AG04449 (cell line): Measurements from ENCODE around the gene INTS11.

Experiments
- CTCF ChIA-PET: fragments of 350-600 bp; formaldehyde crosslinking; extraction: SDS; loops from one replicate; lab custom pipeline; 2021; ENCODE audit warnings: antibody characterized with exemption; lab: Yijun Ruan, JAX
- POLR2A ChIA-PET: fragments of 400-600, 350-600 bp; formaldehyde crosslinking; extraction: SDS; loops from one replicate; lab custom pipeline; 2020; ENCODE audit warnings: antibody characterized with exemption, inconsistent platforms; lab: Yijun Ruan, JAX
- DNase-seq: peaks from one replicate; pipeline ENCODE4 v3.0.0-alpha.2; 2010; ENCODE audit warnings: low read depth, low spot score
- H3K4me3 ChIP-seq: 2 replicates; pipeline ENCODE4 v1.5.1; 2011; ENCODE audit warnings: low read depth, mild to moderate bottlenecking, control low read depth, low read length
- TF ChIP-seq, protein P1 (sequence below): IDR thresholded peaks from one replicate; pipeline ENCODE4 v1.5.1; 2011; ENCODE audit warnings: mild to moderate bottlenecking, moderate library complexity, low read length, control low read depth, inconsistent platforms; ENCODE audit not compliant: insufficient read depth; ENCODE audit errors: missing control alignments

Gene INTS11

DNA sequence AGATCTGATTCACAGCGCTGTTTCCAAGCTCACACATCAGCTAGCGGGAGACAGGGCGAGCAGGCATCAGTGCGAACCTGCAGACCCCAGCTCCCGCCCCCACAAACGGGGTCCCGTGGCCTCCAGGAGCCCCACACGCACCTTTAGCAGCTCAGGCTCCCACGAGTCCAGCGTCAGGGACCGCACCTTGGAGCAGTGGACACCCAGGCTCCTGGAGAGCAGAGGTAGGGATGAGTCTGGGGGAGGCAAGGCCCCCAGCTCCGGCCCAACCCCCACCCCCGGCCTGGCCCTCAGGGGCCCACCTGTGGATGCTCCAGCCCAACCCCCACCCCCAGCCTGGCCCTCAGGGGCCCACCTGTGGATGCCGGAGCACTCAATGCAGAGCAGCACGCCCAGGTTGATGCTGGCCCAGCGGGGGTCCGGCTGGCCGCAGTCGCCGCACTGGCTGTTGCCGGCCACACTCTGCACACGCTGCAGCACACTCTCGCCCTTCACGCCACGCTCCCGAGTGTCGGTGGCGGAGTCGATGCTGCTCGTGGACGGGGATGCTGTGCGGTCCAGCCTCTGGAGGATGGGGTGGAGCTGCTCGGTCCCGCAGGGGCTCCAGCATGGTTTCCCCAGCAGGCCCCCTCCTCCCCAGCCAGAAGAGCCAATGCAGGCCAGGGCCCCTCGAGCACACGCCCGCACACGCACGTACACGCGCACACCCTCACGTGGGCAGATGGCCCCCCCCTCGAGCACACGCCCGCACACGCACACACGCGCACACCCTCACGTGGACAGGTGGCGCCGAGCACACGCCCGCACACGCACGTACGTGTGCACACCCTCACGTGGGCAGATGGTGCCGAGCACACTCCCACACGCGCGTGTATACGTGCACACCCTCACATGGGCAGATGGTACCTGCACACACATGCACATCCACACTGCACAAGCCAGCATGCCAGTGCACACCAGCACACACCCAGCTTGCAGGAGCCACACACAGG, 28.1 kb downstream of the INTS11 start:
- TF ChIP-seq, protein P1, sequence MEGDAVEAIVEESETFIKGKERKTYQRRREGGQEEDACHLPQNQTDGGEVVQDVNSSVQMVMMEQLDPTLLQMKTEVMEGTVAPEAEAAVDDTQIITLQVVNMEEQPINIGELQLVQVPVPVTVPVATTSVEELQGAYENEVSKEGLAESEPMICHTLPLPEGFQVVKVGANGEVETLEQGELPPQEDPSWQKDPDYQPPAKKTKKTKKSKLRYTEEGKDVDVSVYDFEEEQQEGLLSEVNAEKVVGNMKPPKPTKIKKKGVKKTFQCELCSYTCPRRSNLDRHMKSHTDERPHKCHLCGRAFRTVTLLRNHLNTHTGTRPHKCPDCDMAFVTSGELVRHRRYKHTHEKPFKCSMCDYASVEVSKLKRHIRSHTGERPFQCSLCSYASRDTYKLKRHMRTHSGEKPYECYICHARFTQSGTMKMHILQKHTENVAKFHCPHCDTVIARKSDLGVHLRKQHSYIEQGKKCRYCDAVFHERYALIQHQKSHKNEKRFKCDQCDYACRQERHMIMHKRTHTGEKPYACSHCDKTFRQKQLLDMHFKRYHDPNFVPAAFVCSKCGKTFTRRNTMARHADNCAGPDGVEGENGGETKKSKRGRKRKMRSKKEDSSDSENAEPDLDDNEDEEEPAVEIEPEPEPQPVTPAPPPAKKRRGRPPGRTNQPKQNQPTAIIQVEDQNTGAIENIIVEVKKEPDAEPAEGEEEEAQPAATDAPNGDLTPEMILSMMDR, result no peak
- POLR2A ChIA-PET, result no interaction called here
- CTCF ChIA-PET, result interaction anchor here (0.6 to 2.1 kb wide), 2 partner anchors 13 to 174 kb away, joined by 3 to 13 read pairs; no protein-coding TSS in a partner anchor
- DNase-seq, result no peak
- H3K4me3 ChIP-seq, result no peak overlapping the region

DNA sequence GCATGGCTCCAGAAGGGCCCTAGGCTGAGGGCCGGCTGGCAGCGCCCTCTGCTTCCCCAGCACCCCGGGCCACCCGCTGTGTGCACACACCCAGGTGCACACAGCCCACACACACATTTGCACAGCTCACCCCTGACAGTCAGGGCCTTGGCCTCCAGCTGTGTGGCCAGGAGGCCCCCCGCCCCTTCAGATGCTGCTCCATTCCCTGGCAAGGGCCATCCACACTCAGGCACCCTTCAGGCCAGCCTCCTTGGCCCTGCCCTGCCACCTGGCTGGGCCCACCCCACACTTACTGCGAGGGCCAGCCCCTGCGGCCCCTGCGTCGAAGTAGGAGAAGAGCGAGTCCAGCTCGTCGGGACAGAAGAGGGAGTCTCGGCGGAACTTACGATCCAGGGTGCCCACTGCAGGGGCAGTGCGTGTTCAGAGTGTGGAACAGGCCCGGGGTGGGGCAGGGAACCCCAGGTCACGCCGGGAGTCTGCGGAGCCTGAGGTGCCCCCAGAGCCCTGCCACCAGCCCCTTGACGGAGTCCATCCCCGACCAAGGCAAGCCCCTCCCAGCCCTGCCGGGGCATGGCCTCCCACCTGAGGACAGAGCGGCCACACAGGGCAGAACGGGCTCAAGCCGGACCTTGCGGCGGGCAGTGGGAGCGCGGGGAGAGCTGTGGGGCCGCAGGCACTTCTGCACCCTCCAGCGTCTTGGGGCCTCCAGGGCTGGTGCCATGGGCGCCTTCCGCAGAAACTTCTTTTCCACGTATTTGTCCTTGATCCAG, 29.1 kb downstream of the INTS11 start:
- TF ChIP-seq, protein P1, result no peak
- CTCF ChIA-PET, result interaction anchor here (0.6 to 2.1 kb wide), 2 partner anchors 14 to 173 kb away, joined by 3 to 13 read pairs; no protein-coding TSS in a partner anchor
- H3K4me3 ChIP-seq, result no peak overlapping the region
- POLR2A ChIA-PET, result interaction anchor here (1.0 kb wide), 1 partner anchor 10 kb away, joined by 3 read pairs; no protein-coding TSS in a partner anchor
- DNase-seq, result no peak

DNA sequence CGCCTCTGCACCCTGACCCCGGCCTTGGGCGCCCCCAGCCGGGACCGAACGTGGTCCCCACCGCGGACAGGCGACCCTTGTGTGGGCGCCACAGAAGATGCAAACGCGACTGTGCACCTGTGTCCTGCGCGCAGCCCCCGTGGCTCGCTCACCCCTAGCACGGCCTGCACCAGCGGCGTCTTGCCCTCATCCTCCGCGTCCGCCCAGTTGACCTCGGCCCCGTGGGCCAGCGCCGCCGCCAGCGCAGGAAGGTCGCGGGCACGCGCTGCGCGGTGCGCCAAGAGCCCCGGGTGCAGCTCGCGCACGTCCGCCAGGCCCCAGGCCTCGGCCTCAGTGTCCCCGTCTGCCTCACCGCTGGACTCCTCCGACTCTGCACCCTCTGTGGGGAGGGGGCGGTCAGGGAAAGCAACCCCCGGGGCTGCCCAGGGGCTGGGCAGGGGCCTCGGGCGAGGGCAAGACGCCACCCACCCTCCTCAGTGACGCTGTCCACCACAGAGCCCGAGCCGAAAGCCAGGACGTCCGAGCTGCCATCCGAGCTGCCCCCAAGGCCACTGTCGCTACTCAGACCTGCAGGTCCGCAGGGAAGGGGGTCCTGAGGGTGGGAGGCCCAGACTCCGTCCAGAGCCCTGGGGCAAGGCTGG, 30.1 kb downstream of the INTS11 start:
- ChIA-PET CTCF (interaction anchor here (0.5 to 2.1 kb wide), 2 partner anchors 172 to 312 kb away, joined by 3 to 13 read pairs; partner anchors contain the start of gene PERM1), POLR2A (interaction anchor here (0.8 to 1.0 kb wide), 2 partner anchors 11 to 16 kb away, joined by 3 read pairs; no protein-coding TSS in a partner anchor)
- H3K4me3 ChIP-seq, result no peak overlapping the region
- TF ChIP-seq, protein P1, result no peak
- DNase-seq, result no peak

DNA sequence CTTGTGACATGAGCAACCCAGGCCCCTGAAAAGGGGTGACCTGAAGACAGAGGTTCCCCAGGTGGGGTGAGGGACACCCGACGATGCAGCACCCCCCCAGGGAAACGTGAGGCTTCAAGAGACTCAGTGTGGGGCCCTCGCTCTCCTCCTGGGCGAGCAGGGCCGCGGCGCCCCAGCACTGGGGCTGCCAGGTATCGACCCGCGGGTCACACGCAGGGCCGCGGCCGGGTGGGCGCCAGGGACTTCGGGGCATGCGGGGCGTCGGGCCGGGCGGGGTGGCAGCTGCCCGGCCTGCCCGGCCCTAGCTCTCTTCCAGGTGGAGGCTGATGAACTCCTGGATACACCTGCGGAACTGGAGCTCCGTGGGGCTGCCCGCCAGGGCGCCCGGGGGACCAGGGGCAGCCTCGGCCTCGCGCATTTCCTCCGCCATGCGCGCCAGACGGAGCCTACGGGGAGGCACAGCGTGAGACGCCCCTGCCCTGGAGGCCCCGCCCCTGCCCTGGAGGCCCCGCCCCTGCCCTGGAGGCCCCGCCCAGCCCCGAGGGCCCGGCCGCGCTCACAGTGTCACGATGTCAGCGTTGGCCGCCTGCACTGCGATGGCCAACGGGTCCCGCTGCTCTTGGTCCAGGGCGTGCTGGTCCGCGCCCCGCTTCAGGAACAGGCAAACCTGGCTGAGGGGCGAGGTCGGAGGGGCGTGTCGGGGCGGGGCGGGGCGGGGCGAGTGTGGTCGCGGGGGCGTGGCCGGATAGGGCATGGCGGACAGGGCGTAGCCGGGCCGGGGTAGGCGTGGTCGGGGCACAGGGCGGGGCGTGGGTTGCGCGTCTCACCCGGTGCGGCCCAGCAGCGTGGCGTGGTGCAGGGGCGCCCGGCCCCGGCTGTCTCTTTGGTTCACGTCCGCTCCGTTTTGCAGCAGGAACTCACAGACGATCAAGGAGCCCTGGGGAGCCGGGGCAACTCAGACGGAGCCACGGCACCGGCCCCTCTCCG, 30.9 kb downstream of the INTS11 start:
- TF ChIP-seq, protein P1, result no peak
- ChIA-PET POLR2A (no interaction called here), CTCF (no interaction called here)
- DNase-seq, result no peak
- no peak overlapping the region for H3K4me3 ChIP-seq

DNA sequence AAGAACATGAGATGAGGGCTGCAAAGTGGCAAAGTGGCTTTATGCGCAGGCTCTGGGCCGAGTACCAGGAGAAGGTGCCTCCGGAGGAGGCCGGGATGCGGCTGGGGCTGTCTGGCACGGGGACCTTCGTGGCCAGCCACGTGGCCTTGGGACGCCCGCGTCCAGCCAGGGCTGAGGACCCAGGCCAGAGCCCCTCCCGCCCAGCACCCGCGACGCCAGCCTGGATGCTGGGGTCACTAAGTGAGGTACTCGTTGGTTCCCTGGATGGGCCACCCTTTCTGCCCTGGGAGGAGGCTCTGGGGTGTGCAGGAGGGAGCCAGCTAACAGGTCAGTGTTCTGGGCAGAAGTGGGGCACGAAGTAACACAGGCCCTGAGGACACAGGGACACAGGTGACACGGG, 31.6 kb downstream of the INTS11 start:
- CTCF ChIA-PET, result interaction anchor here (1.5 to 3.2 kb wide), 2 partner anchors 169 to 175 kb away, joined by 3 to 17 read pairs; no protein-coding TSS in a partner anchor
- DNase-seq, result no peak
- no peak overlapping the region for H3K4me3 ChIP-seq
- TF ChIP-seq, protein P1, result no peak
- POLR2A ChIA-PET, result no interaction called here
